HG03280 (cell line): Measurements from ENCODE around the gene CYP19A1.

Experiments used
- ATAC-seq: cut with Tn5 transposase; IDR thresholded peaks from one replicate; pipeline ENCODE4 v1.9.1; 2021; ENCODE audit warnings: mild to moderate bottlenecking, moderate library complexity; ENCODE audit not compliant: unreplicated experiment

CYP19A1 gene

GRCh38 chr15:51363383-51363782 is 25.0 kb upstream of the CYP19A1 start:
- ATAC-seq, result no peak

GRCh38 chr15:51359981-51360380 is 21.6 kb upstream of the CYP19A1 start:
- no peak for ATAC-seq

- no peak for ATAC-seq
Observed at GRCh38 chr15:51356983-51357382, 18.6 kb upstream of the CYP19A1 start.

- ATAC-seq, result no peak
Observed at GRCh38 chr15:51356147-51356546, 17.8 kb upstream of the CYP19A1 start.

- ATAC-seq, result no peak
Observed at GRCh38 chr15:51355096-51355495, 16.7 kb upstream of the CYP19A1 start.

GRCh38 chr15:51353976-51354375 is 15.6 kb upstream of the CYP19A1 start:
- no peak for ATAC-seq

GRCh38 chr15:51350723-51351122 is 12.3 kb upstream of the CYP19A1 start:
- no peak for ATAC-seq

- peak; percentile 16 for ATAC-seq
Observed at GRCh38 chr15:51349156-51349844, 10.9 kb upstream of the CYP19A1 start.

GRCh38 chr15:51348688-51349087 is 10.3 kb upstream of the CYP19A1 start:
- ATAC-seq, result peak; percentile 90

GRCh38 chr15:51346136-51346535 is 7.7 kb upstream of the CYP19A1 start:
- ATAC-seq, result no peak

GRCh38 chr15:51343466-51343865 is 5.1 kb upstream of the CYP19A1 start:
- no peak for ATAC-seq

GRCh38 chr15:51342227-51342999 is 4.0 kb upstream of the CYP19A1 start:
- ATAC-seq, result no peak

- no peak for ATAC-seq
Observed at GRCh38 chr15:51341366-51342226, 3.2 kb upstream of the CYP19A1 start, which contains the start of gene GLDN. Gene GLDN, plus strand, starts transcription at chr15:51341655. Its CDS starts 30 bp downstream, at chr15:51341685.

- ATAC-seq, result peak; percentile 60
Observed at GRCh38 chr15:51335538-51336410, 2.6 kb downstream of the CYP19A1 start.

GRCh38 chr15:51335087-51335486 is 3.3 kb downstream of the CYP19A1 start:
- no peak for ATAC-seq

GRCh38 chr15:51334011-51334451 is 4.4 kb downstream of the CYP19A1 start:
- ATAC-seq, result no peak

- no peak for ATAC-seq
Observed at GRCh38 chr15:51333571-51333970, 4.8 kb downstream of the CYP19A1 start.

- ATAC-seq, result no peak
Observed at GRCh38 chr15:51332206-51333147, 5.9 kb downstream of the CYP19A1 start.

GRCh38 chr15:51331141-51331540 is 7.3 kb downstream of the CYP19A1 start:
- no peak for ATAC-seq
